CD4-positive, alpha-beta T cell (primary cell): Measurements from ENCODE around the gene VASP. TPM values are rescaled to one million over a fixed set of nuclear protein-coding genes. Genes with fewer than 3 reads are reported as not detected.
"Not testable (repeated sequence)": the region's sequence is repeated elsewhere in the genome, so short reads cannot be mapped to it uniquely, and the experiment has no call there.

ENCODE experiments used
- ATAC-seq: fragments of 200-7000 bp; cut with Tn5 transposase; one replicate; pipeline ENCODE4 v1.10.0; 2022; ENCODE audit warnings: mild to moderate bottlenecking; ENCODE audit not compliant: poor library complexity
- CTCF ChIA-PET: fragments of 350-600 bp; sonication (Branson Sonifier 250); formaldehyde crosslinking; loops from one replicate; lab custom pipeline; 2021; ENCODE audit warnings: antibody characterized with exemption, inconsistent platforms; lab: Charles Lee
- POLR2A ChIA-PET: fragments of 350-600 bp; sonication (Branson Sonifier 250); formaldehyde crosslinking; loops from one replicate; lab custom pipeline; 2021; ENCODE audit warnings: antibody characterized with exemption, inconsistent platforms; lab: Charles Lee
- DNase-seq, 14 experiments: peaks; one replicate each; pipeline ENCODE4 v3.0.0-alpha.2; 2013 to 2020; ENCODE audit warnings: mixed read lengths in 2 of 14
- H3K27ac ChIP-seq, 2 donors: one replicate each; pipeline versions ENCODE4 v1.5.1 to v1.7.0; 2013; ENCODE audit warnings: low read length in 2 of 2, low read depth in 1 of 2, mild to moderate bottlenecking in 1 of 2
- H3K27me3 ChIP-seq, 2 experiments: 1 replicate in 1 of 2; 2 replicates in 1 of 2; pipeline versions ENCODE4 v1.6.1 to v1.7.0; 2013; ENCODE audit warnings: low read length in 2 of 2, control low read depth in 1 of 2, mild to moderate bottlenecking in 1 of 2, moderate library complexity in 1 of 2; ENCODE audit not compliant: insufficient read depth in 2 of 2, control insufficient read depth in 1 of 2
- H3K36me3 ChIP-seq: one replicate; pipeline ENCODE4 v1.6.1; 2013; ENCODE audit warnings: low read length, control low read depth; ENCODE audit not compliant: insufficient read depth
- H3K4me1 ChIP-seq: one replicate; pipeline ENCODE4 v1.6.1; 2013; ENCODE audit warnings: low read length, control low read depth; ENCODE audit not compliant: insufficient read depth
- H3K4me3 ChIP-seq: one replicate; pipeline ENCODE4 v1.5.1; 2013; ENCODE audit warnings: mild to moderate bottlenecking, low read length, moderate library complexity
- H3K9me3 ChIP-seq, 2 experiments: 1 replicate in 1 of 2; 2 replicates in 1 of 2; pipeline versions ENCODE4 v1.6.1 to v1.7.0; 2013; ENCODE audit warnings: low read length in 2 of 2, mild to moderate bottlenecking in 2 of 2, control low read depth in 1 of 2, moderate library complexity in 1 of 2; ENCODE audit not compliant: control insufficient read depth in 1 of 2, insufficient read depth in 1 of 2
- H3K27ac Mint-ChIP-seq: one replicate; pipeline ENCODE4 v1.8.0; 2020; ENCODE audit warnings: mixed read lengths
- H3K27me3 Mint-ChIP-seq: one replicate; pipeline ENCODE4 v1.8.0; 2021; ENCODE audit warnings: mixed read lengths
- H3K36me3 Mint-ChIP-seq: one replicate; pipeline ENCODE4 v1.8.0; 2021; ENCODE audit warnings: low read depth, mixed read lengths
- H3K4me1 Mint-ChIP-seq: one replicate; pipeline ENCODE4 v1.8.0; 2021; ENCODE audit warnings: low read depth, mixed read lengths
- H3K4me3 Mint-ChIP-seq: one replicate; pipeline ENCODE4 v1.8.0; 2020; ENCODE audit warnings: mild to moderate bottlenecking, mixed read lengths
- H3K9me3 Mint-ChIP-seq: one replicate; pipeline ENCODE4 v1.8.0; 2020; ENCODE audit warnings: mixed read lengths
- intact Hi-C, 2 experiments: fragments of 100-400 bp; cut with DNase I in 1 of 2; cut with micrococcal nuclease in 1 of 2; formaldehyde crosslinking; loops; one replicate each; pipeline versions ENCODE4 v1.15.1 to v1.9.0; 2023 to 2025; cut with DNase I, micrococcal nuclease
- total RNA-seq, 174 experiments: library from RNA in 2 of 174; stranded (reverse) in 2 of 174; gene quantifications; one replicate each; pipeline ENCODE4 v1.2.3 and lab custom pipeline; 2021 to 2026
- TF ChIP-seq, protein P1 (sequence below): fragments of 200-600 bp; IDR thresholded peaks from one replicate; pipeline ENCODE4 v1.8.0; 2022; ENCODE audit warnings: antibody characterized with exemption, mild to moderate bottlenecking

The VASP gene
- total RNA-seq, 2 experiments from 2014 or later = 49.9 to 55.5 TPM

DNA sequence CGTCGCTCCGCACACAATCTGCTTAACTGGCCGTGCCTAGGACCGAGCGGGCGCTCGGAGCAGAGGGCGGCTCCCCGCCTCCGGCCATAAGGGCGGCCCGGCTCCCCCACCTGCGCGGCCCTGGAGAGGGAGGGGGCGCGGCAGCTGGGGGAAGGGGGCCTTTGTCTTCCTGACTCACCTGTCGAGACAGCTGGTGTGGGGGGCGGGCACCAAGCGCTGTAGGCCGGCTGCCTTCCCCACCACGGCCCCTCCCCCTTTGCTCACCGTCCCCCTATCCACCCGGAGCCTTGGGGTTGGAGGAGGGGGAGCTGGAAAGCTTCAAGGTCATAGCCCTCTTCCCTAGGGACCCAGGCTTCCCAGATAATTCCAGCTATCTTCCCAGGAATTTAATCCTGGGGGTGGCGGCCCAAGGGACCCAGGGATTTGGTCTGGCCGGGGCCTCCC, 1.2 kb downstream of the VASP start:
- peaks cover 12% of the 10 kb centered on the region for H3K36me3 Mint-ChIP-seq
- Histone ChIP-seq H3K27me3 (no peaks in the 10 kb centered on the region), H3K9me3 (no peaks in the 10 kb centered on the region), H3K36me3 (peaks cover 4% of the 10 kb centered on the region), H3K4me1 (peaks cover 58% of the 10 kb centered on the region), H3K4me3 (peak overlapping the region; percentile 89), H3K27ac (peak overlapping the region; percentile 41 to 94)
- TF ChIP-seq, protein P1, sequence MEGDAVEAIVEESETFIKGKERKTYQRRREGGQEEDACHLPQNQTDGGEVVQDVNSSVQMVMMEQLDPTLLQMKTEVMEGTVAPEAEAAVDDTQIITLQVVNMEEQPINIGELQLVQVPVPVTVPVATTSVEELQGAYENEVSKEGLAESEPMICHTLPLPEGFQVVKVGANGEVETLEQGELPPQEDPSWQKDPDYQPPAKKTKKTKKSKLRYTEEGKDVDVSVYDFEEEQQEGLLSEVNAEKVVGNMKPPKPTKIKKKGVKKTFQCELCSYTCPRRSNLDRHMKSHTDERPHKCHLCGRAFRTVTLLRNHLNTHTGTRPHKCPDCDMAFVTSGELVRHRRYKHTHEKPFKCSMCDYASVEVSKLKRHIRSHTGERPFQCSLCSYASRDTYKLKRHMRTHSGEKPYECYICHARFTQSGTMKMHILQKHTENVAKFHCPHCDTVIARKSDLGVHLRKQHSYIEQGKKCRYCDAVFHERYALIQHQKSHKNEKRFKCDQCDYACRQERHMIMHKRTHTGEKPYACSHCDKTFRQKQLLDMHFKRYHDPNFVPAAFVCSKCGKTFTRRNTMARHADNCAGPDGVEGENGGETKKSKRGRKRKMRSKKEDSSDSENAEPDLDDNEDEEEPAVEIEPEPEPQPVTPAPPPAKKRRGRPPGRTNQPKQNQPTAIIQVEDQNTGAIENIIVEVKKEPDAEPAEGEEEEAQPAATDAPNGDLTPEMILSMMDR = no peak
- DNase-seq (peak in 9 of 14 experiments; percentile 25 to 68 (median 51)), ATAC-seq (no peak)
- ChIA-PET POLR2A (interaction anchor here (0.9 to 1.5 kb wide), 2 partner anchors 10 to 131 kb away, joined by 3 to 4 read pairs; partner anchors contain the start of genes EML2 and PPM1N), CTCF (interaction anchor here (0.5 to 2.6 kb wide), 5 partner anchors 23 to 134 kb away, joined by 3 to 9 read pairs (median 3); no protein-coding TSS in a partner anchor)
- H3K9me3 Mint-ChIP-seq = no peaks in the 10 kb centered on the region
- H3K27me3 Mint-ChIP-seq = no peaks in the 10 kb centered on the region
- intact Hi-C loops = loop anchor here (1.0 to 5.0 kb wide), 4 partner anchors 15 to 184 kb away; partner anchors contain the start of genes QPCTL (in 1 of the 2) and SNRPD2 (in 1 of the 2)
- H3K4me3 Mint-ChIP-seq = peak overlapping the region; percentile 98
- H3K4me1 Mint-ChIP-seq = peaks cover 59% of the 10 kb centered on the region
- H3K27ac Mint-ChIP-seq = peak overlapping the region; percentile 99

DNA sequence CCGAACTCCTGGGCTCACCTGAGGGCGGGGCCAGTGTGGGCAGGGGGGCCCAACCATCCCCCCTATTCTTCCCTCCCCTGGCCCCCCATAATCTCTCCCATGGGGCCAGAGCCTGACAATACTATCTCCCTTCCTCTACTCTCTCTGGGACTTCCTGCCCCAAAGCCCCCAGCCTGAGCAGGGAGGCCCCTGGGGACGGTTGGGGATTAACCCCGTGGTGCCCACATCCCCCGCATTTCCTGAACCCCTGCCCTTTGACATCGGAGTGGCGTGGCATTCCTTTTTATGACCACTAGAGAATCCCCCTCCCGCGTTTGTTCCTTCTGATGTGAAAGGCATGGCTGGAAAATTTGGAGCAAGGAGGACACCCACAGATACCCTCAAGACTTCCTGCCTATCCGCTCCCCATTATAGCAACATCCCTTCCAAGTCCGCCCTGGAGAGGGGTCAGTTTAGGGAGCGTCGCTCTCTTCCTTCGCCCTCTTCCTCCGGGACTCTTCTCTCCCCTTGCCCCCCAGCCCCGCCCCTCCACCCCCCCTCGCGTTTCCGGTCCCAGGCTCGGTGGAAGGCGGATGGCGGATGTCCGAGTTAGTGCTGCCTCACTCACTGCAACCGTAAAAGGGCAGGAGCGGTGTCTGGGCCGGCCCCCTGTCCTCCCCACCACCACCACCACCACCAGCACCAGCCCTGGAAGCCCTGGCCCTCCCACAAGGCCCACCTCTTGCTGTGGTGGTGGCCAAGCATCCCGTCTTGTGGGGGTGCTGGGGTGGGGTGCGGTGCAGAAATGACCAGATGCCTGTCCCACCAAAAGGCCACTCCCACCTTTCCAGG, 1.8 kb downstream of the VASP start:
- Mint-ChIP-seq H3K27ac (peak overlapping the region; percentile 99), H3K36me3 (peaks cover 17% of the 10 kb centered on the region), H3K4me3 (peak overlapping the region; percentile 98), H3K9me3 (no peaks in the 10 kb centered on the region), H3K27me3 (no peaks in the 10 kb centered on the region), H3K4me1 (peaks cover 65% of the 10 kb centered on the region)
- Histone ChIP-seq H3K27ac (peak overlapping the region; percentile 44 to 94), H3K36me3 (peaks cover 9% of the 10 kb centered on the region), H3K9me3 (no peaks in the 10 kb centered on the region), H3K4me3 (peak overlapping the region; percentile 89), H3K4me1 (peaks cover 65% of the 10 kb centered on the region), H3K27me3 (no peaks in the 10 kb centered on the region)
- TF ChIP-seq, protein P1 = no peak
- POLR2A ChIA-PET = interaction anchor here (0.9 to 1.5 kb wide), 5 partner anchors 10 to 130 kb away, joined by 3 to 4 read pairs (median 3); partner anchors contain the start of genes EML2, FOSB, OPA3 and PPM1N
- no peak for ATAC-seq
- CTCF ChIA-PET = interaction anchor here (0.5 to 1.7 kb wide), 3 partner anchors 30 to 95 kb away, joined by 3 to 8 read pairs (median 3); no protein-coding TSS in a partner anchor
- DNase-seq = peak in 5 of 14 experiments; percentile 29 to 69 (median 54)
- intact Hi-C loops = loop anchor here (1.0 to 5.0 kb wide), 4 partner anchors 14 to 183 kb away; partner anchors contain the start of genes QPCTL (in 1 of the 2) and SNRPD2 (in 1 of the 2)

DNA sequence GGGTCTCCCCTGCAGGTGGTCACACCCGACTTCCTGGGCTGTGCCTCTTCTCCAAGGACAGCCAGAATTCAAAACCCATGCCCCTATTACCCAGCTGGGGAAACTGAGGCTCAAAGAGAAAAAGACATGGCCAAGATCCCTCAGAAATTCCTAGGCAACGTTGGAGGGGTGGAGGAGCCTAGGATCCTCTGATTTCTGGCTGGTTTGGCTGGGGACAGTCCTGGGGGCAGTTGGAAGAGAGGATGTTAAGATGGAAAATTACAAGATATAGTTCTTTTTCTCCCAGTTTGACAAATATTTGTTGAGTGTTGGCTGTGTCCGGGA, 2.4 kb downstream of the VASP start:
- CTCF ChIA-PET = interaction anchor here (1.6 kb wide), 1 partner anchor 24 kb away, joined by 4 read pairs; no protein-coding TSS in a partner anchor
- peak overlapping the region; percentile 98 for H3K4me3 Mint-ChIP-seq
- Histone ChIP-seq H3K36me3 (peaks cover 14% of the 10 kb centered on the region), H3K4me1 (peaks cover 70% of the 10 kb centered on the region), H3K27me3 (no peaks in the 10 kb centered on the region), H3K4me3 (peak overlapping the region; percentile 89), H3K9me3 (no peaks in the 10 kb centered on the region), H3K27ac (peak overlapping the region; percentile 44)
- no peaks in the 10 kb centered on the region for H3K27me3 Mint-ChIP-seq
- H3K9me3 Mint-ChIP-seq = no peaks in the 10 kb centered on the region
- TF ChIP-seq, protein P1 = no peak
- POLR2A ChIA-PET = interaction anchor here (0.9 to 1.3 kb wide), 4 partner anchors 11 to 136 kb away, joined by 3 to 4 read pairs (median 4); partner anchors contain the start of genes FOSB, OPA3 and PPM1N
- ATAC-seq (no peak), DNase-seq (no peak)
- intact Hi-C loops = loop anchor here (5.0 kb wide), 3 partner anchors 48 to 183 kb away; partner anchors contain the start of genes QPCTL (in 1 of the 2) and SNRPD2 (in 1 of the 2)
- H3K4me1 Mint-ChIP-seq = peaks cover 70% of the 10 kb centered on the region
- peak overlapping the region; percentile 75 for H3K27ac Mint-ChIP-seq
- H3K36me3 Mint-ChIP-seq = peaks cover 17% of the 10 kb centered on the region

DNA sequence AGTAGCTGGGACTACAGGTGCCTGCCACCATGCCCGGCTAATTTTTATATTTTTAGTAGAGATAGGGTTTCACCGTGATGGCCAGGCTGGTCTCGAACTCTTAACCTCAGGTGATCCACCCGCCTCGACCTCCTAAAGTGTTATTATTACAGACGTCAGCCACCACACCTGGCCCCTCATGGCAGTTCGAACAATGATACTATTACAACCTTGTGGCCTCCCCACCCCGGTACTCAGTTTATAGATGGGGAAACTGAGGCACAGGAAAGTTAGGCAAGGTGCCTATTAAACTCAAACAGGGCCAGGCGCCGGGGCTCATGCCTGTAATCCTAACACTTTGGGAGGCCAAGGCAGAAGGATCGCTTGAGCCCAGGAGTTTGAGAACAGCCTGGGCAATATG, 3.1 kb downstream of the VASP start:
- intact Hi-C loops, ATAC-seq, DNase-seq, H3K27me3 Mint-ChIP-seq, H3K4me3 ChIP-seq, H3K27me3 ChIP-seq, H3K9me3 Mint-ChIP-seq, H3K9me3 ChIP-seq, H3K27ac ChIP-seq: not testable (repeated sequence)
- peak overlapping the region; percentile 98 for H3K4me3 Mint-ChIP-seq
- ChIA-PET CTCF (interaction anchor here (1.0 to 1.6 kb wide), 4 partner anchors 25 to 132 kb away, joined by 3 to 6 read pairs (median 4); no protein-coding TSS in a partner anchor), POLR2A (interaction anchor here (0.9 to 1.3 kb wide), 4 partner anchors 11 to 135 kb away, joined by 3 to 4 read pairs (median 4); partner anchors contain the start of genes FOSB, OPA3 and PPM1N)
- peaks cover 75% of the 10 kb centered on the region for H3K4me1 ChIP-seq
- H3K36me3 ChIP-seq = peaks cover 16% of the 10 kb centered on the region
- peak overlapping the region; percentile 75 for H3K27ac Mint-ChIP-seq
- peaks cover 71% of the 10 kb centered on the region for H3K4me1 Mint-ChIP-seq
- H3K36me3 Mint-ChIP-seq = peaks cover 24% of the 10 kb centered on the region
